NB4 (cell line): ENCODE data around the gene SH3D19.

Experiments
- DNase-seq: peaks from one replicate; pipeline ENCODE4 v3.0.0; 2010; ENCODE audit warnings: low read depth
- H3K4me3 ChIP-seq: one replicate; pipeline ENCODE4 v1.5.1; 2011; ENCODE audit warnings: mild to moderate bottlenecking, low read depth, low read length, moderate library complexity
- MYC ChIP-seq: IDR thresholded peaks from 2 replicates; pipeline ENCODE4 v1.6.1; 2011; ENCODE audit warnings: low read depth, low read length
- POLR2A ChIP-seq: IDR thresholded peaks from 2 replicates; pipeline ENCODE4 v1.6.1; 2011; ENCODE audit warnings: mild to moderate bottlenecking; ENCODE audit not compliant: insufficient read length; ENCODE audit errors: extremely low read depth
- TF ChIP-seq, protein P1 (sequence below): IDR thresholded peaks from 2 replicates; pipeline ENCODE4 v1.6.1; 2011; ENCODE audit warnings: low read depth, low read length
- TF ChIP-seq, protein P2 (sequence below): IDR thresholded peaks from one replicate; pipeline ENCODE4 v1.5.1; 2012; ENCODE audit warnings: low read depth, low read length

Gene SH3D19

DNA sequence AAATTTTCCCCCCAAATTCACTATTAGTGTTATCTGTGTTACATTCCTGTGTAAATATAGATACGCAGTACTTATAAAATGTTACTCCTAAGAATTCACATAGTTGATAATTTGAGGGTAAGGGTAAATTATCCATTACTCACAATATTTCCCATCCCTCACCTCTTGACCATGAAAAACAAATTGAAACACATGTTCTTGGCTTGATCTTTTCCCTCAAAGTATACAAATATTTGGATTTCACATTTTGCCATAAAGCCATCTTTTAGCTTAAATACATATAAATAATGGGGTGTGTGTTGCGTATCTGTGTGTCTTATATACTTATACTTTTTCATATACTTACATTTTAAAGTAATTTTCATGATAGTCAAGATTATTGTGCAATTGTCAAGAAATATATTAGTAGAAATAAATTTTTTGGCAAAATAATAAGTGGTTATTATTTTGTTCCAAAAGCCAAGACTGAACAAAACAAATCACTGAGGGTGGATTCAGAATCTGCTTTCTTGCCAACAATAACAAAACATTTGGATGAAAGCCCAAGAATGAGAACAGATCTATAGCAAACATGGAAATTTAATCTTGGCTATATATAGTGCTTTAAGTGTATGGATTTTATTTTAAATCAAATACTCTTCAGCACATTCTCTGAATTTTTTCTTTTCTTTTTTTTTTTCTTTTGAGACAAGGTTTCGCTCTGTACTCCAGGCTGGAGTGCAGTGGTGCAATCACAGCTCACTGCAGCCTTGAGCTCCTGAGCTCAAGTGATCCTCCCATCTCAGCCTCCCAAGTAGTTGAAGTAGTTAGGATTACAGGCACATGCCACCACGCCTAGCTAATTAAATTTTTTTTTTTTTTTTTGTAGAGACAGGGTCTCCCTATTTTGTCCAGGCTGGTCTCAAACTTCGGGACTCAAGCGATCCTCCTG is 97.0 kb downstream of the SH3D19 start:
- H3K4me3 ChIP-seq: no peak overlapping the region
- no peak for DNase-seq
- no peak for TF ChIP-seq POLR2A
- TF ChIP-seq, protein P1, sequence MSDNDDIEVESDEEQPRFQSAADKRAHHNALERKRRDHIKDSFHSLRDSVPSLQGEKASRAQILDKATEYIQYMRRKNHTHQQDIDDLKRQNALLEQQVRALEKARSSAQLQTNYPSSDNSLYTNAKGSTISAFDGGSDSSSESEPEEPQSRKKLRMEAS: no peak
- TF ChIP-seq, protein P2, sequence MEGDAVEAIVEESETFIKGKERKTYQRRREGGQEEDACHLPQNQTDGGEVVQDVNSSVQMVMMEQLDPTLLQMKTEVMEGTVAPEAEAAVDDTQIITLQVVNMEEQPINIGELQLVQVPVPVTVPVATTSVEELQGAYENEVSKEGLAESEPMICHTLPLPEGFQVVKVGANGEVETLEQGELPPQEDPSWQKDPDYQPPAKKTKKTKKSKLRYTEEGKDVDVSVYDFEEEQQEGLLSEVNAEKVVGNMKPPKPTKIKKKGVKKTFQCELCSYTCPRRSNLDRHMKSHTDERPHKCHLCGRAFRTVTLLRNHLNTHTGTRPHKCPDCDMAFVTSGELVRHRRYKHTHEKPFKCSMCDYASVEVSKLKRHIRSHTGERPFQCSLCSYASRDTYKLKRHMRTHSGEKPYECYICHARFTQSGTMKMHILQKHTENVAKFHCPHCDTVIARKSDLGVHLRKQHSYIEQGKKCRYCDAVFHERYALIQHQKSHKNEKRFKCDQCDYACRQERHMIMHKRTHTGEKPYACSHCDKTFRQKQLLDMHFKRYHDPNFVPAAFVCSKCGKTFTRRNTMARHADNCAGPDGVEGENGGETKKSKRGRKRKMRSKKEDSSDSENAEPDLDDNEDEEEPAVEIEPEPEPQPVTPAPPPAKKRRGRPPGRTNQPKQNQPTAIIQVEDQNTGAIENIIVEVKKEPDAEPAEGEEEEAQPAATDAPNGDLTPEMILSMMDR: no peak

DNA sequence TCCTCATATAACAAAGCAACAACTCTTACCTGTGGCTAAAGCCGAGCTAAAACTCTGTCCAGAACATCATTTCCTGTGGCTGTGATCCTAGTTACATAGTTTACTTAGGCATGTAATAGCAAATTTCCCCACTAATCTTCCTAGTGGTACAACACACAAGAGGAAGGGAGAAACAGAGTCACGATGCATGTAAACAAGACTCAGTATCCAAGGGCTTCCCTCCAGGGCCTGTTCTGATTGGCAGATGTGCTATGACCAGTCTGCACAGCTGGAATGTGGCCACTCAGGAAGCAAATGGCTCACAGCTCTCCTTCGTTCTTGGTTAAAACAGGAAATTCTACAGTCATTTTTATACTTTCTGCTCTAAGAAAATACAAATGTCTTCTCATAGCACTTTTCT is 97.7 kb downstream of the SH3D19 start:
- DNase-seq: no peak
- H3K4me3 ChIP-seq: no peak overlapping the region
- TF ChIP-seq MYC (no peak), POLR2A (no peak)
- TF ChIP-seq, protein P2: no peak
- TF ChIP-seq, protein P1: no peak

DNA sequence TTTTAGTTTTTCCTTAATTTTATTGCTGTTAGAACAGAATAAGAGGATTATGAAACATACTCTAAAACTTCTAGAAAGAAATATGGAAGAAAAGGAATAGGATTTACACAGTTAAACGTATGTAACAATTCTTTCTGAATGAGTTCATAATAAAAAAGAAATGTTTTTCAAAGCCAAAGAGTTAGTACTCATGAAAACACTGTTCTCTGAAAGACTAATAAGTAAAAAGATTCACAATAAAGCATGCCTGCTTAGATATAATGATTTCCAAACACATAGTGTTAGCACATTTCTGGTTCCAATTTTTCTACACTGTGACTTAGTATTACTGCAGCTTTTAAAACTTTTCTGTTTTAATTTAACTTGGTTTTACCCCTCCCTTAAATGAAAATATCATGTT is 98.2 kb downstream of the SH3D19 start:
- DNase-seq: no peak
- no peak overlapping the region for H3K4me3 ChIP-seq
- TF ChIP-seq, protein P1: no peak
- TF ChIP-seq MYC: no peak
- no peak for TF ChIP-seq POLR2A
- TF ChIP-seq, protein P2: no peak

DNA sequence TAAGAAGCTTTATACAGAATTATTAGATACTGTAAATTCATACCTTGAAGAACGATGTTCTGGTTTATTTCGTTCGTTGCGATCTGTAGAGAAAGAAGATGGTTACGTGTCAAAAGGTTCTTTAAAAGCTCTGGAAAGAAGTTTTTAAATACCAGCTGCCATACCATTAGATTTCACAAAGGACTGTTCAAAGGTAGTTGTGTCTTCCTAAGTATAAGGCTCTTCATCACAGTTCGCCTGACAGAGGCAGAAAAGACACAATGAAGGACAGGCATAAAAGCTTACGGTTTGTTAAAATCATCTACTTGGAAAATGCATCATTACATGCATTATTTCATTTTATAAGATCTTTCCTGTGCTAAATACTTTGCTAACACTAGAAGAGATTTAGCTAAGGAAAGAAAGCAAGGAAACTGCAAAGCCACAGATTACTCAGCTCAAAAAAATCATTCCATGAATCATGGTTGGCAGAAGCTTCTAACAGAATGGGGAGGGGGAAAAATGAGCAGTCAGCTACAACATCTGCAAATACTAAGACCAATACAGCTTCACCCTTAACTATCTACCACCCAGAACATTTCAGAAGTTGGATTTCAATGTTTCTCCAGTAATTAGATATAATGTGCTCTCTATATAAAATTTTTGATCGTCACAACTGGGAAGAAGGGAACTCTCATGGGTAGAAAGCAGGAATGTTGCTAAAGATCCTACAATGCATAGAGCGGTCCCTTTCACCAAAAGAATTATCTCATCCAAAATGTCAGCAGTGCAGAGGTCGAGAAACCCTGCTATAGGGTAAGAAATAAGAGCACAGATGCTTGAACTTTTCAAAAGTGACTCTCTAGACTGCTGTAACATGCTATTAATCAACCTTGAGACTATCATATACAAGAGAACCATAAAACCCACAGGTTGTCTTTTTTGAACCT is 99.1 kb downstream of the SH3D19 start:
- H3K4me3 ChIP-seq: no peak overlapping the region
- no peak for DNase-seq
- no peak for TF ChIP-seq MYC
- TF ChIP-seq, protein P2: no peak
- TF ChIP-seq, protein P1: no peak
- TF ChIP-seq POLR2A: no peak

DNA sequence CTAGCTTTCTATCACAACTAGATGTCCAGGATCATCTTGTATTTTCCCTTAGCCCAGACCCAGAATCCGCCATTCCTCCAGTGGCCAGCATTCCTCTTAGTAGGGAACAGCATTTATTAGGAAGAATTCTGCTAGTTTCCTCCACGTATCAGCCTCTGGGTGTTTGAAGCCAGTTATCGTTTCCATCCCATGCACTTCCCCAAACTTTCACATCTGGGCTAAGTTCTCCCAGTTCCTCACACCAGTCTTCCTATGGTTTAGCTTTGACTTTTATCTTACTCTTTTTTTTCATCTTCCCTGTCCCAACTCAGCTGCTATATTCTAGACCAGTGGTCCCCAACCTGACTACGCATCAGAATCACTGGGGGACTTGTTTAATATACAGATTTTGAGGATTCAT is 101.9 kb downstream of the SH3D19 start:
- H3K4me3 ChIP-seq: no peak overlapping the region
- TF ChIP-seq POLR2A: no peak
- TF ChIP-seq, protein P2: no peak
- TF ChIP-seq, protein P1: no peak
- TF ChIP-seq MYC: no peak
- no peak for DNase-seq
